ENCODE data around the gene FMN2.

FMN2 gene

GRCh38 chr1:240424740-240425464 is 333.2 kb downstream of the FMN2 start:
- TF ChIP-seq, protein P1, sequence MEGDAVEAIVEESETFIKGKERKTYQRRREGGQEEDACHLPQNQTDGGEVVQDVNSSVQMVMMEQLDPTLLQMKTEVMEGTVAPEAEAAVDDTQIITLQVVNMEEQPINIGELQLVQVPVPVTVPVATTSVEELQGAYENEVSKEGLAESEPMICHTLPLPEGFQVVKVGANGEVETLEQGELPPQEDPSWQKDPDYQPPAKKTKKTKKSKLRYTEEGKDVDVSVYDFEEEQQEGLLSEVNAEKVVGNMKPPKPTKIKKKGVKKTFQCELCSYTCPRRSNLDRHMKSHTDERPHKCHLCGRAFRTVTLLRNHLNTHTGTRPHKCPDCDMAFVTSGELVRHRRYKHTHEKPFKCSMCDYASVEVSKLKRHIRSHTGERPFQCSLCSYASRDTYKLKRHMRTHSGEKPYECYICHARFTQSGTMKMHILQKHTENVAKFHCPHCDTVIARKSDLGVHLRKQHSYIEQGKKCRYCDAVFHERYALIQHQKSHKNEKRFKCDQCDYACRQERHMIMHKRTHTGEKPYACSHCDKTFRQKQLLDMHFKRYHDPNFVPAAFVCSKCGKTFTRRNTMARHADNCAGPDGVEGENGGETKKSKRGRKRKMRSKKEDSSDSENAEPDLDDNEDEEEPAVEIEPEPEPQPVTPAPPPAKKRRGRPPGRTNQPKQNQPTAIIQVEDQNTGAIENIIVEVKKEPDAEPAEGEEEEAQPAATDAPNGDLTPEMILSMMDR (IDR thresholded peaks at IDR 0.05), result no peak
- TF ChIP-seq ZFX (IDR thresholded peaks at IDR 0.05; ENCODE audit: borderline replicate concordance), result no peak
- H3K27ac ChIP-seq, result no peak overlapping the region

GRCh38 chr1:240426051-240426450 is 334.4 kb downstream of the FMN2 start:
- no peak overlapping the region for H3K27ac ChIP-seq
- TF ChIP-seq, protein P1 (IDR thresholded peaks at IDR 0.05), result no peak
- no peak for TF ChIP-seq ZFX (IDR thresholded peaks at IDR 0.05; ENCODE audit: borderline replicate concordance)

- H3K27ac ChIP-seq, result no peak overlapping the region
- no peak for TF ChIP-seq ZFX (IDR thresholded peaks at IDR 0.05; ENCODE audit: borderline replicate concordance)
- TF ChIP-seq, protein P1 (IDR thresholded peaks at IDR 0.05), result no peak
These were observed 344.4 kb downstream of the FMN2 start for GRCh38 chr1:240435996-240436566.

- no peak overlapping the region for H3K27ac ChIP-seq
- no peak for TF ChIP-seq ZFX (IDR thresholded peaks at IDR 0.05; ENCODE audit: borderline replicate concordance)
- TF ChIP-seq, protein P1 (IDR thresholded peaks at IDR 0.05), result no peak
These were observed 350.0 kb downstream of the FMN2 start for GRCh38 chr1:240441669-240442068.

DNA sequence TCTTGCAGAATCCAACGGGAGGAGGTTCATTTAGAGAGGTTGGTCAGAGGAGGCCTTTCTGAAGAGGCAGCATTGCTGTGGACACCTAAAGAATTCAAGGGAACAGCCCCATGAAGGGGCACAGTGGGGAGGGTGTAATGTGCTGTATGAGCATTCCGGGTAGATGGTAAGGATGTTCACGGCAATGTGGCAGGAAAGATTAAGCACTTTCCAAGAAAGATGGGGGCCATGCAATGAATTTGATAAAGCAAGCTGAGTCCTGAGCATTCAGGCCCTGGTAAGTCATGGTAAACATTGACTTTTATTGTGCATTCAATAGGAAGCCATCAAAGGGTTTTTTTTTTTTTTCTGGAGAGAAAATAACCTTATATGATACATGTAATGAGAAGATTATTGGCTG is 353.7 kb downstream of the FMN2 start:
- H3K27ac ChIP-seq, result no peak overlapping the region
- TF ChIP-seq, protein P1 (IDR thresholded peaks at IDR 0.05), result no peak
- TF ChIP-seq ZFX (IDR thresholded peaks at IDR 0.05; ENCODE audit: borderline replicate concordance), result no peak

DNA sequence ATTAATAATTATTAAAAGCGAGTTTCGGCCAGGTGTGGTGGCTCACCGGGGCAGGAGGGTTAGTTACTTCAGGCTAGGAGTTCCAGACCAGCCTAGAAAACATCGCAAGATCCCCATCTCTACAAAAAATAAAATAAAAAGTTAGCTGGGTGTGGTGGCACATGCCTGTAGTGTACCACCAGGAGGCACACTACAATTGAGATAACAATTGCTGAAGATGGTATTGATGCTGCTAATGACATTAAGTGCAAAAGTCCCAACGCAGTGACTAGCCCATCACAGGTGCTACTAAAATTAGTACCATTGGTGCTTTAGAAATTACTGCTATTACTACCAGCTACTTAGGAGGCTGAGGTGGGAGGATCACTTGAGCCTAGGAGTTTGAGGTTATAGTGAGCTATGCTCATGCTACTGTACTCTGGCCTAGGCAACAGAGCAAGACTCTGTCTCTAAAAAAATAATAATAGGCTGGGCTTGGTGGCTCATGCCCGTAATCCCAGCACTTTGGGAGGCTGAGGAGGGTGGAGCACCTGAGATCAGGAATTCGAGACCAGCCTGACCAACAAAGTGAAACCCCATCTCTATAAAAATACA is 363.6 kb downstream of the FMN2 start:
- H3K27ac ChIP-seq, result no peak overlapping the region
- TF ChIP-seq ZFX (IDR thresholded peaks at IDR 0.05; ENCODE audit: borderline replicate concordance), result no peak
- TF ChIP-seq, protein P1 (IDR thresholded peaks at IDR 0.05), result peak; percentile 41; the same call in 1 of the 2 replicates

GRCh38 chr1:240457203-240457602 is 365.5 kb downstream of the FMN2 start:
- TF ChIP-seq ZFX (IDR thresholded peaks at IDR 0.05; ENCODE audit: borderline replicate concordance), result no peak
- TF ChIP-seq, protein P1 (IDR thresholded peaks at IDR 0.05), result no peak

More at GRCh38 chr1:240457203-240457602, 365.5 kb downstream of the FMN2 start:
- H3K27ac ChIP-seq, result no peak overlapping the region
